SK-N-SH treated with all-trans-retinoic acid at 6 μM for 48 hours (cell line): ENCODE results near the gene LYPD4.
"Not testable (repeated sequence)": the region's sequence is repeated elsewhere in the genome, so short reads cannot be mapped to it uniquely, and the experiment has no call there.

ENCODE experiments used
- BACH2 ChIP-seq: fragments of 250-450 bp; sonication (Bioruptor Pico); IDR thresholded peaks from 2 replicates; pipeline ENCODE4 v1.9.0; 2021; ENCODE audit warnings: mild to moderate bottlenecking, borderline replicate concordance
- TOX ChIP-seq: fragments of 250-450 bp; sonication (Bioruptor Pico); IDR thresholded peaks from 2 replicates; pipeline ENCODE4 v1.8.0; 2021; ENCODE audit warnings: mild to moderate bottlenecking, moderate library complexity, borderline replicate concordance
- ZC3H10 ChIP-seq: fragments of 250-450 bp; sonication (Bioruptor Pico); IDR thresholded peaks from 2 replicates; pipeline ENCODE4 v1.5.1; 2021; ENCODE audit warnings: mild to moderate bottlenecking, moderate library complexity
- ZNF565 ChIP-seq: fragments of 450-650 bp; formaldehyde crosslinking; conservative IDR thresholded peaks from 2 replicates; pipeline ENCODE4 v1.5.0; 2020; ENCODE audit warnings: low read depth, mild to moderate bottlenecking, moderate library complexity
- ZNF70 ChIP-seq: fragments of 450-650 bp; formaldehyde crosslinking; IDR thresholded peaks from 2 replicates; pipeline ENCODE4 v1.5.0; 2020; ENCODE audit warnings: mild to moderate bottlenecking, moderate library complexity
- ZNF8 ChIP-seq: fragments of 450-650 bp; formaldehyde crosslinking; IDR thresholded peaks from 2 replicates; pipeline ENCODE4 v1.5.0; 2020; ENCODE audit warnings: mild to moderate bottlenecking, moderate library complexity

DNA sequence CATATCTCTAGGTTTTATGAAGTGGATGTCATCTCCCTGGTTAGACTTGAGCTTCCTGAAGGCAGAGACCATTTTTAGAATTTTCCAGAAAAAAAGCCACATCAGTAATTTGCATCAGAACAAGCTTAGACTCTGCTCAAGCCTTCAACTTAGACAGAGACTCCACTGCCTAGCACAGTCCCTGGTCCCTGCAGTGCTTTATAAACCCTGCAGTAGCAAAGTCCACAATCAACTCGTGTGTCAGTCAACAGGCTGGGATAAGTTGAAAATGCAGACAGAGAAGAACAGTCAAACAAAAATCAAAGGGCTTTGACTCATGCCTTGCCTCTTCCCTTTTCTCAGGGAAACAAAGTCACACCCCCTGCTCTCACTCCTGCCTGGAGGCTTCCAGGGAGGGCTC lies 56.0 kb downstream of the LYPD4 start:
- TF ChIP-seq TOX (CRISPR knock-in tag); ZC3H10 (CRISPR knock-in tag); BACH2; ZNF565 (CRISPR knock-in tag); ZNF70 (CRISPR knock-in tag); ZNF8 (CRISPR knock-in tag): not testable (repeated sequence)
